NCI-H1436 treated with DMSO at 0.1 percent for 48 hours (cell line): Measurements from ENCODE around the gene NID1.
A peak's percentile ranks its signal among the peaks of the same experiment; 100 is the strongest.
"Not testable (repeated sequence)": the region's sequence is repeated elsewhere in the genome, so short reads cannot be mapped to it uniquely, and the experiment has no call there.

Experiments used
- DNase-seq: peaks from one replicate; lab custom pipeline; 2025; lab: John Stamatoyannopoulos, UW

The NID1 gene

DNA sequence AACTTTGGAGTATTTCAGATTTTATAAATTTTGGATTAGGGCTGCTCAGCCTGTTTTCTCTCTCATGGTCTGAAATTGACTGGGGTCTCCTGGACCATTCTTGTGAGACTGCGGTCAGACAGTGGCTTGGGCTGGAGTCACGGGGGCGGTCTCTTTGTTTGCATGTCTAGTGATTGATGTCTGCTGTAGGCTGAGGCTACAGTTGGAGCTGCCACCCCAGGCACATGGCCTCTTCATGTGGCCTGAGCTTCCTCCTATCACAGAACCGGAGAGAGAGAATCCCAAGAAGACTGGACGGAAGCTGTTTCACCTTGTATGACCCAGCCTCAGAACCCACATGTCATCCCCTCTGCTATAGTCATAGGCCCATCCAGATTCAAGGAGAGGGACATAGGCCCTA is 96.1 kb downstream of the NID1 start:
- no peak for DNase-seq

DNA sequence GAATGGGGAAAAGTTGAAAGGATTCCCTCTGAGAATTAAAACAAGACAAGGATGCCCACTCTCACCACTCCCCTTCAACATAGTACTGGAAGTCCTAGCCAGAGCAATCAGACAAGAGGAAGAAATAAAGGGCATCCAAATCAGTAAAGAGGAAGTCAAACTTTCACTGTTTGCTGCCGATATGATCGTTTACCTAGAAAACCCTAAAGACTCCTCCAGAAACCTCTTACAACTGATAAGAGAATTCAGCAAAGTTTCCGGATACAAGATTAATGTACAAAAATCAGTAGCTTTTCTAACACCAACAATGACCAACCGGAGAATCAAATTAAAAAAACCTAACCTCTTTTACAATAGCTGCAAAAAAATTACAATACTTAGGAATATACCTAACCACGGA is 98.8 kb downstream of the NID1 start:
- not testable (repeated sequence) for DNase-seq

DNA sequence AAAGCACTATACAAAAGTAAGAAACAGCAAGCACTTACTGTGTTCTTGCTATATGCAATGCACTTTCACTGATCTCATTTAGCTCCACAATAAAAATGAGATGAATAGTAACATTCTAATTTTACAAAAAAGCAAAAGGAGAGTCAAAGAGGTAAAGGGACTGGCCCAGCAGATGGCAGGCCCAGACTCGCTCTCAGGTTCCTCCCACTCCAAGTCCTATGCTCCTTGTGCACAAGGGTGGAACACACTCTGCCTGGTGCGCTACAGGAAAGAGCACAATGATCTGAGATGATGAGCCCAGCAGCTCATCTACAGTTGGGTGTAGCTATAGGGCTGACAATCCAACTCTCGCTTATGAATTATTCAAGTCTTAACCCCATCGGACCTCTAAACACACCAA is 104.1 kb downstream of the NID1 start:
- peak; percentile 44 for DNase-seq

DNA sequence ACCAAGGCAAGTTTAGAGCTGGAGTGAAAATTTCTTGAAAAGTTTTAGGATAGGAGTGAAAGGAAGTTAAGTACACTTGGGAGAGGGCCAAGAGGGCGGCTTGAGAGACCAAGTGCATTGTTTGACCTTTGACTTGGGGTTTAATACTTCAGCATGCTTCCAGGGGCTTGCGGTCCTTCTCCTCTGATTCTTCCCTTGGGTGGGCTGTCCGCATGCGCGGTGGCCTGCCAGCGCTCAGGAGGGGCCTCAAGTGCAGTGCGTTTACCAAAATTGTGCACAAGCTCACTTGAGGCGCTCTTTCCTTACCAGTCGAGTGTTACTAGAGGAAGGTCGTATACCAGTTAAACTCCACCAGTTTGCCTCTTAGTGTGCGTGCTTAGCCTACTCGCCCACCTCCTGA is 106.9 kb downstream of the NID1 start:
- DNase-seq: no peak

DNA sequence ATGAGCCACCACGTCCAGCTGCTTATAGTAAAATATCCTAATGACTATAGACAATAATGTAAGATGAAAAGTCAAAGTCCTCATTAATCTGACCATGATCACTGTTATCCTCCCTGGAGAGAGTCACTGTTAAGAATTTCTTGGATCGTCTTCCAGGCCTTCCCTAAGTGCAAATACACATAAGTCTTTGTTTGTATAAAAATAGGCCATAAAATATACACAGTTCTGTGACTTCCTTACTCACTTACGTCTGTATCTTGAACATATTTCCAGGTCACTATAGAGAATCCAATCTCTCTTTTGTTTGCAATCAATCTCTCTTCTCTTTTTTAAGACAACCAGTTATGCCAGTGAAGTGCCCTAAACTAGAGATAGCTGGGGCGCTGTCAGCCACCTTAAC is 109.1 kb downstream of the NID1 start:
- DNase-seq: no peak

DNA sequence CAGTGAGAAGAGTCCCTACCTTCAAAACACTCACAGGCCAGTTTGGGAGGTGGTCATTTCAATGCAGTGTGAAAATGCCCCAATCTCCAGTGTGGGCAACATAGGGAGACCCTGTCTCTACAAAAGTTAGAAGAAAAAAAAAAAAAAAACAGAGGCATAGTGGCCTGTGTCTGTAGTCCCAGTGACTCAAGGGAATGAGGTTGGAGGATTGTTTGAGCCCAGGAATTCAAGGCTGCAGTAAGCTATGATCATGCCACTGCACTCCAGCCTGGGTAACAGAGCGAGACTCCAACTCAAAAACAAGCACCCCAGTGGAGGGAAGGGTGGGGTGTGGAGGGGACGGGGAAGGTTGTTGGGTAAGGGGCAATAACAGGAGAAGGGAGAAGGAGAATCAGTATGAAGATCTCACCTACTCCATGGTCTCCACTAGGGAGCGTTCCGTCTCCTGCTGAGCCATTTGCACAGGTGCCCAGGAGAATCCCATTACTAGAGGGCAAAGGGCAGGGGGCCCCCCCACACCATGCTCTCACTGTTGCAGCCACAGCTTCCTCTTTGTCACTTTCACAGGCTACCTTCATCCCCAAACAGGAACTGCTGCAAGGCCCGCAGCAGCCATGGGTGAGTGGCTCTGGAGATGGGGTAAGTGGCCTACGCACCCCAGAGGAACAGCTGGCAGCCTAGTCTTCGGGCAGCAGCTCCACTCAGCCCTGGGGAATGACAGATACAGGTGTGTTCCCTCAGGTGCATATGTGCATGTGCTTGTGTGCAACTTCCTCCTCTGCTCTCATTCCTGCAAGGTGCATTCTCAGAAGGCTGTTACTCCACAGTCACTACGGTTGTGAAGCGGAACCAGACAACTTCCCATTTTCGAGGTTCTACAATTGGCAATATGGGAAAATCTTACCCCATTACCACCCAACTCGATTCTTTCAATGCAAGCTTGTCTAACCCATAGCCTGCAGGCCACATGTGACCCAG is 110.3 kb downstream of the NID1 start:
- no peak for DNase-seq

DNA sequence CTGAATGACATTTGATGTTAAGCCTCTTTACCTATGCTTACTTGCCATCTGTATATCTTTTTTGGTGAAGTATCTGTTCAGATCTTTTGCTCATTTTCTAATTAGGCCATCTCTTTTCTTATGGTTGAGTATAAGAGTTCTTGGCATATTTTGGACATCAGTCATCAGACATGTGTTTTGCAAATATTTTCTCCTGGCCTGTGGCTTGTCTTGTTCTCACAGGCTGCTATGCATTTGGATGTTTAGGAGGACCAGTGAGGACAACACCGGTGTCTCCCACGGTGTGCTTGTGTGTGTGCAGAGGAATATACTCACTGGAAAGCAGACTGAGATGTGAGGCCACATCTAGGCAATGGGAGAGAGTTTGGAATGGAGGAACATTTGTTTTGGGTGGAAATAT is 111.1 kb downstream of the NID1 start:
- DNase-seq: no peak

DNA sequence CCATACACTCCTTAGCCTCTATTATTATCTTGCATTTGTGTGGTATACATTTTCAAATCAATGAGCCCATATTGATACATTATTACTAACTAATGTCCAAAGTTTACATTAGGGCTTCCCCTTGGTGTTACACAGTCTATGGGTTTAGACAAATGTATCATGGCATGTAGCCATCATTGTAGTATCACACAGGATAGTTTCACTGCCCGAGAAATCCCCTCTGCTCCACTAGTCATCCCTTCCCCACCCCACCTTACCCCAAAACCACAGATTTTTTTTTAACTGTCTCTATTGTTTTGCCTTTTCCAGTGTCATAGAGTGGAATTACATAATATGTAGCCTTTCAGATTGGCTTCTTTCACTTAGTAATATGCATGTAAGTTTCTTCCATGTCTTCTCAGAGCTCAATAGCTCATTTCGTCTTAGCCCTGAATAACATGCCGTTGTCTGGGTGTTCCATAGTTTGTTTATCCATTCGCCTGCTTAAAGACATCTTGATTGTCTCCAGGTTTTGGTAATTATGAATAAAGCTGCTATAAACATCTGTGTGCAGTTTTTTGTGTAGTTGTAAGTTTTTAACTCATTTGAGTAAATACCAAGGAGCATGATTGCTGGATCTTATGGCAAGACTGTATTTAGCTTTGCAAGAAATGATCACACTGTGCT is 111.8 kb downstream of the NID1 start:
- DNase-seq: no peak

DNA sequence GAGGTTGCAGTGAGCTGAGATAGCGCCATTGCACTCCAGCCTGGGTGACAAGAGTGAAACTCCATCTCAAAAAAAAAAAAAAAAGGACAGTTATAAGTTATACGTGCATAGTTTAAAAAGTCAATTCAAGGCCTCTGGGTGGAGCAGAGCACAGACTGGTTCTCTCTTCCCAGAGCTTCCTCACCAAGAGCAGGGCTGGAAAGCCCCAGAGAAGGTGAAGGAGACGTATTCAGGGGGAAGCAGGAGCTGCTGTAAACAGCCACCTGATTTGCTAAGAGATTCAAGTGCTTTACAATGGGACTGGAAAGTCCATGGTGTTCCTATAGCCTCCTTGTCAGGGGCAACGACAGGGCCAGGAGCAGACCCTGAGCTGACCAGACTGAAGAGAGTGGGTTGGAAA is 113.2 kb downstream of the NID1 start:
- no peak for DNase-seq

DNA sequence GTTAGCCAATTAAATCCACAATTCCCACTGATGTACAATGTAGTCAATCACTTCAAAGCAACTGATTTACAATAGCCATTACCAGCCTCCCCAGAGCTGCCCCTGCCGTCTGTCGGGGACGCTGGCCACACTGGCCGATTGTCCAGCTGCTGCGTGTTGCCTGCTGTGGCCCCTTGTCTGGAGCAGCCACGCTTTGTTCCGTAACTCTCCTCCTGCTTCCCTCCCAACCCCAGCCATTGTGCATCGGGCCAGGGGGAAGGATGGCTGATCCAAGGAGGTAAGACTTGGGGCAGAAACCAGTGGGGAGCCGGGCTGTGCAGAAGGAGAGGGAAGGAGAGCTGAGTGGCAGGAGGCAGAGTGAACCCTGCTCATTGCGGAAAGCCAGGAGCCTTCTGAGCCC is 114.6 kb downstream of the NID1 start:
- no peak for DNase-seq

DNA sequence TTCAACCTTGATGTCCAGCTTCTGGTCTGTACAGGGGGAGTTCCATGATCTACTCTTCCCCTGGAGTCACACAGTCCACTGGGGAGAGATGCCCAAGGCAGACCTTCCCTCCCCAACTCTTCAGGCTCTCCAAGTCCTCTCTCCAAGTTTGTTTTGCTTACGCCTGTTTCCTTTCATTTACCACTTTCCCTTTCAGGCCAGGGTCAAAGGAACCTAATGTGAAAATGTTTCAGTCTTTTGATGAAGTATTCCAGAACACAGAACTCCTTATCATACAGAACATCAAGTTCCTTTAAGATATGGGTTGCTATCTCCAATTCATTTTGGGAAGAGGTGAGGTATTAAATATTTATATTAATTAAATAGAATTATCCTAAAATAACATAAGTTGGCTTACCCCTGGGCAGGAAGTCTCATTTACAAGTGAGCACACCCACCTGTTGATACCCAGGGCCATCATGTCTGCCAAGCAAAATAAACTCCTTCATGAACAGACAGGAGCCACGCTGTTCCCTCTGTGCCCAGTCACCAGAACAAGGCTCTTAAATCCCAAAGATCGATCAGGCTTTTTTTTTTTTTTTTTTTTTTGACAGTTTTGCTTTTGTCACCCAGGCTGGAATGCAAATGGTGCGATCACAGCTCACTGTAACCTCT is 116.0 kb downstream of the NID1 start:
- DNase-seq: no peak

DNA sequence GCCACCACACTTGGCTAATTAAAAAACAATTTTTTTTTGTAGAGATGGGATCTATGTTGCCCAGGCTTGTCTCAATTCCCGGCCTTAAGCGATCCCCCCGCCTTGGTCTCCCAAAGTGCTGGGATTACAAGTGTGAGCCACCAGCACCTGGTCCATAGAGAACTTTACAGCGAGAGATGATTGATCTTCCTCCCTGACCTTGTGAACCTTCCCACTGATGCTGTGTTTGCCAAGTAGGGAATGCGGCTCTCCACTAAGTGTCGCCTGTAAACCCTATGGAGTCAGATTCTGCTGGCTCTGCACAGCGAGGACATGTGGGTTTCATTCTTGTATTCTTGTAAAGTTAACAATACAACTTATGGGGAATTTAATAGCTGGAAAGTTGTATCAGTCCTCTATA is 116.9 kb downstream of the NID1 start:
- no peak for DNase-seq

DNA sequence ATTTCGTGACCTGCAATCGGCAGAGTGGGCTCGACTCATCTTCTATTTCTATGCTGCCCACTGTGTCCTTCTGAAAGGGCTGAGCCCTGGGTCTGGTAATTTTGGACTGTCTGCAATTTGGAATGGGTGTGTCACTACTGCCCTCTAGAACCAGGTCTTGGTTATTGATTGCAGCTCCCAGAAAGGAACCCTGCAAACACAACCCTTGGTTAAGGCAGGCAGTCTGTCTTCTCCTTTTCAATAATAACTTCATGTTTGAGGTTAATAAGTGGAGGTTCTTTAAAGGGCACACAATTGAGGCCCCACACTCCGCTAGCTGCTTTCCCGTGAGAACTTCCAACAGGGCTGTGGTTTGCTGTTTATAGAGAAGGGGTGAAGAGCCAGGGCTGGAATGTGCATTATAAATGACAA is 118.3 kb downstream of the NID1 start:
- DNase-seq: no peak

DNA sequence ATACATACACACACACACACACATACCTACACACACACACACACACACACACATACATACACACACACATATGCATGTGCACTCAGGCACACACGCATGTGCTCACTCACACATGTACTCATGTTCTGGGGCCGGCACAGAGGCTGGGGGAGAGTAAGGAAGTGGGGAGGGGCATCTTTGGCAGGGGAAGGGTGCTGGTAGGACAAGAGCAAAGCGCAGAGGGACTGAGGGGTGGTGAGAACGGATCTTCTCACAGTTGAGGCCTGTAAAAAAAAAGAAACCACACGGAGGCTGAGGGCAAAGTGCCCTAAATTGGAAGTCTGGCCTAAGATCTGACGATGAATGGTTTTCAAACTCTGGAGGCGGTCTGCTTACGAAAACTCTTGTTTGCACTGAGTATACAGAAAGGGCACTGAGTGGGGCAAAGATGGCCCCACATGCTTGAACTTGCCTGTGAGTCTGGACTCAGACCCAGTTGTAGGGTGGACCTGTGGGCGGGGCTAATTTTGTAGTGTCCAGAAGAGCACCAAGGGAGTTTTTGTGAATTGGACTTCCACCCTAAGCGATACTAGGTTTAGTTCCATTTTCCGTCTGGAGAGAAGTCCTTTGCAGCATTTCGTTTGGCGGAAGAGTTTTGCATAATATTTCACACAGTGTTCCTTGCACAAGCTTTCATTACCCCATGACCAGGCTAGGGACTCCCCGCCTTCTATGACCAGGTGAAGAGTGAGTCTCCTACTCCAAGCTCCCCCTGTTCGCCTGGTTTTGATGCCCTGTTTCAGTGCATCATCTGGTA is 118.9 kb downstream of the NID1 start:
- DNase-seq: no peak

DNA sequence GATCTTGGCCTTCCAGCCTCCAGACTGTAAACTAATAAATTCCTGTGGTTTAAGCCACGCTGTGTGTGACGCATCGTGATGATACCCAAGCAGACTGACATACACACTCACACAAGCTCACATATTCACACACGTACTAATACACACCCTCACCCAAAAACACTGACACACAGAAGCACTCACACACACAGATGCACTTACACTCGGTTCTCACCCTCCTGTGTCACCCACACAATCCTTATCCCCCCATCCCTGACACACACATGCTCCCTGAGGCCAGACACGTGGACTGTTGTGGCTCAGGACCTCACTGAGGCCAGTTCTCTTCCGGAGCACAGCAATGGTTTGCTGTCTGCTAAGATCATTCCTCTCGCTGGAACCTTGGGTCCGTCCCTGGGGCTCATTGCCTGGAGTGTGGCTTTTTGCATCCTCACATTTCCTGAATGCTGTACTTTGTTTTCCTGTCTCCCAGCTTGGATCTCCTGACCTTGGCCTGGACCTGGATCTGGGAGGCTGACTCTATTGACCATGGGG is 121.2 kb downstream of the NID1 start:
- no peak for DNase-seq

DNA sequence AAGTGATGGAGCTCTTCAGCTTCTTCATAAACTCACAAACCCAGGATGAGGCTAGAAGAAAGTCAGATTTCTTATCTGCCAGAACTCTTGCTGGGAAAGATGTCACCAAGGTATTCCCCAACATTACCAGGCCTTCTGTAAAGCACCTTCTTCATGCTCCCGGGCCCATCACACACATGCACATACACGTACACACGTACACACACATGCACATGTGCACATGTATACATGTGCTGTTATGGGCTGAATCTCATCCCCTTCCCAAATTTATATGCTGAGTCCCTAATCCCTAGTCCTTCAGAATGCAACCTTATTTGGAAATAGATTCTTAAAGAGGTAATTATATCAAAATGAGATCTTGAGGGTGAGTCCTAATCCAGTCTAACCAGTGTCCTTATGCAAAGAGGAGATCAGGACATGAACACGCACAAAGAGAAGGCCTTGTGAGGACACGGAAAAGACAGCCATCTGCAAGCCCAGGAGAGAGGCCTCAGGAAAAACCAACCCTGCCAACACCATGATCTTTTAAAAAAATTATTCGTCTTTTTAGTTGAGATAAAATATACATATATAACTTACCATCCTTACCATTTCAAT is 121.8 kb downstream of the NID1 start:
- no peak for DNase-seq

DNA sequence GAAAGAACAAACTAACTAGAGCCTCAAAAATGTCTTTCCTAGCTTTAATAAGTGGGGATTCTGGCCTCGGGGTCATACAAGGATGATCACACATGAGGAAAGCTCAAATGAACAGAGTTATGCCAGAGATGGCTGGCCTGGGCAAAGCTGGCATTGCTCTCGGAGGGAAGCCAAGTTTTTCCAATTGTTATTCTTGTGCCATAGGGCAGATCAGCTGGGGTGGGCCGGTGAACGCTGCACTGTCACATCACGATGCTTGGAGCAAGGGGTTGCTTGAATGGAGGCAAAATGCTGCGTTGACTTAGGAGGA is 122.3 kb downstream of the NID1 start:
- no peak for DNase-seq

DNA sequence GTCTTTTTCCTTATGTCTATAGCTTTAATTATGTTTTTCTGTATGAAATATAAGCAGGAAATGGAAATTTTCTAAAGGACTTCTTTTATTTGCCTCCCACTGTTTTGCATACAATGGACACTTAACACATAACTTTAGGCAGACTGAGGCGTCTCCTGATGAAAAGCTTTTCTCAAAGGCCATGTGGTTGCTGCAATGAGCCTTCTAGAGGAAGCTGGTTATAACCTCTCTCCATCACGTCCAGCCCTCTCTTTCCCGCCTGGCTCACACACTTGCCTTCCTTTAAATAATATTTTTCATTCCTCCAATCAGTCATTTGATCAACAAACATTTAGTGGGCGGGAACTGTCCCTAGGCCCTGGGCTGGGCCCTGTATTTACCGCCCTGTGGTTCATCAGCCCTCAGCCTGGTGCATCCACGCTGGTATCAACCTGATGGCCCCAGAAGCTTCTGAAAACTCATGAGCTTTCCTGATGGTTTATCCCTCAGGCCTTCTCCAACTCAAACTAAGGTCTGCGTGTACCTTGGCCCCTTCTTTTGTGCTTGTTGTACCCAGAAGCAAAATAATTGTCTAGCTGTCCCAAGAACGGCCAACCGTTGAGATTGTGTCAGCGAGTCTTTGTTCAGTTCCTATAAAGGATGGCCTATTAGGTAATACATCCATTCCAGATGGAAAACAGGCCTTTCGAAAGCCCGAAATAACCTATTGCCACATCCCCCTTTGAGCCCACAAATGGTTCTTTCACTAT is 122.8 kb downstream of the NID1 start:
- no peak for DNase-seq

DNA sequence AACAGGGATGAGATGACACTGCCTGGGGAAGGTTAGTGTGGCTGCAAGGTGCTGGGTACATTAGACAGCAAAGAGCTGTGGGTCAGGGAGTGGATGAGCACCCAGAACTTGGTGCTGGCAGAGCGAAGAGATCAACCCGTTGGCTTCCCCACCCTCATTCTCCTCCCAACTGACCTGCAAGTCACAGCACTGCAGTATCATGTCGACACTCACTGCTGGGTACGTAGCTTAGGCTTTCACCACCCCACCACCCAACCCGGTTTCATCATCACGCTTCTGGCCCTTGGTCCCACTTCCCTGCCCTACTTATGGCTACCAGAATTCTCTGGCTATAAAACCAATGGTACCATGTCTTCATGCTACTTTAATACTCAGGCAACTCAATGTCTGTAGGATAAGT is 124.6 kb downstream of the NID1 start:
- no peak for DNase-seq

DNA sequence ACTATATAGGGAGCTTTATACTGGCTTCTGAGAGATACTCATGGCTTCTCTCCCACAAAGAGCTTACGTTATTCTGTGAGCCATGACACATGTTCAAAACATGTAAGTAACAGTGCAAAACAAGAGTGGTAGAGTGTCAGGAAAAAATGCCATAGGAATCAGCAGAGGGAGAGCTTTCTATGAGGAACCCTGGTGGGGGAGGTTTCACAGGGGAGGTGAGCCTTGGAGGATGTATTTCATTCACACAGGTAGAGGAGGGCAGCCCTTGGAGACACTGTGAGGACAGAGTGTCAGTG is 125.5 kb downstream of the NID1 start:
- DNase-seq: no peak
